CD4-positive, alpha-beta T cell treated with Interleukin-10 for 1 hour (primary cell): ENCODE results near the gene RMI1.

Source experiments
- DNase-seq: peaks from one replicate; pipeline ENCODE4 v3.0.0-alpha.2; 2020

The RMI1 gene

GRCh38 chr9:83971485-83971884 is 9.1 kb upstream of the RMI1 start:
- no peak for DNase-seq

- no peak for DNase-seq
Measured at GRCh38 chr9:83972286-83972685, 8.3 kb upstream of the RMI1 start.

- no peak for DNase-seq
Measured at GRCh38 chr9:83975300-83975699, 5.3 kb upstream of the RMI1 start.

GRCh38 chr9:83976372-83976771 is 4.2 kb upstream of the RMI1 start:
- DNase-seq, result no peak

- no peak for DNase-seq
Measured at GRCh38 chr9:83977196-83977595, 3.4 kb upstream of the RMI1 start.

- DNase-seq, result peak; percentile 91
Measured at GRCh38 chr9:83978992-83979811, 1.4 kb upstream of the RMI1 start.

GRCh38 chr9:83979812-83980394 is 702 bp upstream of the RMI1 start, which contains the start of gene HNRNPK:
TSS of gene HNRNPK (minus strand) at chr9:83980215. CDS start at chr9:83978252, 1,963 bp downstream.
- peak; percentile 99 for DNase-seq

GRCh38 chr9:83981126-83981871 is 694 bp downstream of the RMI1 start:
- peak; percentile 26 for DNase-seq

- no peak for DNase-seq
Measured at GRCh38 chr9:83986195-83986594, 5.6 kb downstream of the RMI1 start.

- DNase-seq, result no peak
Measured at GRCh38 chr9:83986765-83987401, 6.3 kb downstream of the RMI1 start.

GRCh38 chr9:83987402-83987791 is 6.8 kb downstream of the RMI1 start:
- no peak for DNase-seq

- DNase-seq, result no peak
Measured at GRCh38 chr9:83988411-83988810, 7.8 kb downstream of the RMI1 start.

- no peak for DNase-seq
Measured at GRCh38 chr9:83991355-83991754, 10.8 kb downstream of the RMI1 start.

GRCh38 chr9:83992407-83992806 is 11.8 kb downstream of the RMI1 start:
- DNase-seq, result no peak

GRCh38 chr9:83992901-83993300 is 12.3 kb downstream of the RMI1 start:
- DNase-seq, result no peak

- no peak for DNase-seq
Measured at GRCh38 chr9:83996126-83996525, 15.5 kb downstream of the RMI1 start.

- DNase-seq, result no peak
Measured at GRCh38 chr9:83999141-83999918, 18.7 kb downstream of the RMI1 start.

- no peak for DNase-seq
Measured at GRCh38 chr9:84000186-84000585, 19.6 kb downstream of the RMI1 start.

GRCh38 chr9:84001621-84002020 is 21.0 kb downstream of the RMI1 start:
- no peak for DNase-seq

- DNase-seq, result peak; percentile 33
Measured at GRCh38 chr9:84002344-84002743, 21.7 kb downstream of the RMI1 start.

GRCh38 chr9:84003246-84003645 is 22.6 kb downstream of the RMI1 start:
- DNase-seq, result no peak

GRCh38 chr9:84007662-84008061 is 27.1 kb downstream of the RMI1 start:
- no peak for DNase-seq
